ENCODE measurements around the gene ZCRB1. TPM values are rescaled to one million over a fixed set of nuclear protein-coding genes. Genes with fewer than 3 reads are reported as not detected.
"Not testable (repeated sequence)": the region's sequence is repeated elsewhere in the genome, so short reads cannot be mapped to it uniquely, and the experiment has no call there.

The ZCRB1 gene
- polyA plus RNA-seq, 3 donors from 2014 or later = 57.2 to 98.5 (median 91.3) TPM

- not testable (repeated sequence) for H3K4me3 Mint-ChIP-seq; H3K36me3 Mint-ChIP-seq; H3K27me3 Mint-ChIP-seq (ENCODE audit: low read depth in 3 of 3); H3K9me3 Mint-ChIP-seq; DNase-seq; H3K27ac Mint-ChIP-seq
- H3K4me1 Mint-ChIP-seq = peaks cover 6 to 29% of the 10 kb centered on the region in 2 donors
Measured at GRCh38 chr12:42349119-42350020, 23.5 kb upstream of the ZCRB1 start.

DNA sequence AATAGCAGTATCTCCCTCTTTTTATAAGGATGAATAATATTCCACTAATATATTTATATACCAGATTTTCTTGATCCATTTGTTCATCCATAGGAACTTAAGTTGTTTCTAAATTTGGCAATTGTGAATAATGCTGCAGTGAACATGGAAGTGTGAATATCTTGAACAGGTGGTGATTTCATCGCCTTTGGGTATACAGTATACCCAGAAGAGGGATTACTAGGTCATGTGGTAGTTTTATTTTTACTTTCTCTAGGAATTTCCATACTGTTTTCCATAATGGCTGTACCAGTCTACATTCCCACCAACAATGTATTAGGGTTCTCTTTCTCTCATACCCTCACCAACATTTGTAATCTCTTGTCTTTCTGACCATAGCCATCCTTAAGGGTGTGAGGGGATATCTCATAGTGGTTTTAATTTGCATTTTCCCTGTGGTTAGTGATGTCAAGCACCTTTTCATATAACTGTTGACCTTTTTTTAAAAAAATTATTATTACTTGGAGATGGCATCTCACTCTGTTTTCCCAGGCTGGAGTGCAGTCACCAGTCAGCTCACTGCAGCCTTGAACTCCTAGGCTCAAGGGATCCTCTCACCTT, 20.6 kb upstream of the ZCRB1 start:
- H3K4me3 Mint-ChIP-seq = no peak overlapping the region
- H3K27me3 Mint-ChIP-seq (ENCODE audit: low read depth in 3 of 3) = peaks cover 0 to 5% (median 2%) of the 10 kb centered on the region in 3 donors
- H3K9me3 Mint-ChIP-seq = no peaks in the 10 kb centered on the region
- no peak for DNase-seq
- peaks cover 0 to 4% (median 4%) of the 10 kb centered on the region in 3 donors for H3K36me3 Mint-ChIP-seq
- H3K27ac Mint-ChIP-seq = no peak overlapping the region
- H3K4me1 Mint-ChIP-seq = peaks cover 15 to 53% of the 10 kb centered on the region in 2 donors

DNA sequence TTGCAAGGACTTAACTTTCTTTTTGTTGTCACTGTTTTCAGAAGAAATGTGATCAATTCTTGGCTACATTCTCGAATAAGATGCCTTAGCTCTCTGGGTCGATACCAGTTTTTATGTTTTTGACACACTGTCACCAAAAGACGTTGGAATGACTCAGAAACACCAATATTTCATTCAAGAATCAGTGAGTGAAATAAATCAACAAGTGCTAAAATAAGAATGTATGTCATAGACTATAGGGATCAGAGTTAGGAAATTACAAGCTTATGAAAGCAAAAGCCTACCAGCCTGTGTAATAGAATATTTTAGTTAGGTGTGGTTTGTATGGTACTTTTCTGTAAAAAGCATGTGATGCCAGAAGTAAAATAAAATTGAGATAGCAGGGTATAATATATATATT, 17.8 kb upstream of the ZCRB1 start:
- no peak for DNase-seq
- H3K27ac Mint-ChIP-seq = no peak overlapping the region
- H3K27me3 Mint-ChIP-seq (ENCODE audit: low read depth in 3 of 3) = peaks cover 0 to 5% (median 0%) of the 10 kb centered on the region in 3 donors
- H3K36me3 Mint-ChIP-seq = peaks cover 0 to 5% (median 0%) of the 10 kb centered on the region in 3 donors
- no peaks in the 10 kb centered on the region for H3K9me3 Mint-ChIP-seq
- H3K4me3 Mint-ChIP-seq = no peak overlapping the region
- peaks cover 23 to 68% of the 10 kb centered on the region in 2 donors for H3K4me1 Mint-ChIP-seq

- Mint-ChIP-seq H3K27ac (no peak overlapping the region), H3K9me3 (no peaks in the 10 kb centered on the region), H3K27me3 (ENCODE audit: low read depth in 3 of 3) (no peaks in the 10 kb centered on the region), H3K36me3 (peaks cover 0 to 5% (median 0%) of the 10 kb centered on the region in 3 donors), H3K4me1 (peaks cover 28 to 67% of the 10 kb centered on the region in 2 donors), H3K4me3 (no peak overlapping the region)
- DNase-seq = no peak
Measured at GRCh38 chr12:42342028-42342427, 16.1 kb upstream of the ZCRB1 start.

DNA sequence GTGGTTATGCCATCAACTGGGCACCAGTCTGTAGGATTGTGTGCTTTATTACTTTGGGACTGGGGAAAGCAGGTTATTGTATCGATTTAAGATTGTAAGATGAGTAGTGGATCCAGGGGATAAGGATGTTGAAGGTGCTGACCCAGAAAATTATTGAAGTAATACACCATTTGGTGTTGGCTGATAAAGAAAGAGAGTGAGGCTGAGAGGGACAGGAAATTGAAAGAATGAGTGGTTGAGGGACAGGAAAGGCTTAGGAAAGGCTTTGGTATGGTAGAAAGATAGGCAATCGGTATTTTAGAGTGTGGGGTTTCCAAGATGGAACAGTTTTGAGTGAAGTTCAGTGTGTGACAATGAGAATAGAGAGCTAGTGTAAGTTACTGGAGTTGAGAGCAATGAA, 12.4 kb upstream of the ZCRB1 start:
- Mint-ChIP-seq H3K4me1 (peaks cover 27 to 60% of the 10 kb centered on the region in 2 donors), H3K9me3 (no peaks in the 10 kb centered on the region), H3K27ac (peak overlapping the region in 2 of 6 donors; percentile 19 to 53), H3K27me3 (ENCODE audit: low read depth in 3 of 3) (no peaks in the 10 kb centered on the region), H3K36me3 (peaks cover 0 to 5% (median 3%) of the 10 kb centered on the region in 3 donors), H3K4me3 (no peak overlapping the region)
- DNase-seq = no peak

DNA sequence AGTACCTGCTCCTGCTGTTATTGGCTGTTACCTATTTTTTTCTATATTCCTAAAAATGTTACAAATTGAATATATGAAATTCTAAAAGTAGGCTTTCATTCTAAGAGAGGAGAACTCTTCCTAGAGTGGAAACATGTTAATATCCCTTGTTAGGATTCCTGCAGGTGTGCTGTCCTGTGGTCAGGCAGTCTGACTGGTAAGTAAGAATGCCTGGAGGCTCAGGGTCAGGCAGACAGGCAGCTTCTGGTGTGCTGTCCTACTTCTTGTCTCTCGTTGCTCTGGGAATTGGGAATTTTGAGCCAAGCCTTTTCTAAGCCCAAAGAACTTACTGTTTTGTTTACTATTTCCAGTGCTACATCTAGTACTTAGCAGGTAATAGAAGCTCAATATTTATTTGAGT, 10.4 kb upstream of the ZCRB1 start:
- no peak overlapping the region for H3K4me3 Mint-ChIP-seq
- peaks cover 0 to 5% (median 3%) of the 10 kb centered on the region in 3 donors for H3K36me3 Mint-ChIP-seq

DNA sequence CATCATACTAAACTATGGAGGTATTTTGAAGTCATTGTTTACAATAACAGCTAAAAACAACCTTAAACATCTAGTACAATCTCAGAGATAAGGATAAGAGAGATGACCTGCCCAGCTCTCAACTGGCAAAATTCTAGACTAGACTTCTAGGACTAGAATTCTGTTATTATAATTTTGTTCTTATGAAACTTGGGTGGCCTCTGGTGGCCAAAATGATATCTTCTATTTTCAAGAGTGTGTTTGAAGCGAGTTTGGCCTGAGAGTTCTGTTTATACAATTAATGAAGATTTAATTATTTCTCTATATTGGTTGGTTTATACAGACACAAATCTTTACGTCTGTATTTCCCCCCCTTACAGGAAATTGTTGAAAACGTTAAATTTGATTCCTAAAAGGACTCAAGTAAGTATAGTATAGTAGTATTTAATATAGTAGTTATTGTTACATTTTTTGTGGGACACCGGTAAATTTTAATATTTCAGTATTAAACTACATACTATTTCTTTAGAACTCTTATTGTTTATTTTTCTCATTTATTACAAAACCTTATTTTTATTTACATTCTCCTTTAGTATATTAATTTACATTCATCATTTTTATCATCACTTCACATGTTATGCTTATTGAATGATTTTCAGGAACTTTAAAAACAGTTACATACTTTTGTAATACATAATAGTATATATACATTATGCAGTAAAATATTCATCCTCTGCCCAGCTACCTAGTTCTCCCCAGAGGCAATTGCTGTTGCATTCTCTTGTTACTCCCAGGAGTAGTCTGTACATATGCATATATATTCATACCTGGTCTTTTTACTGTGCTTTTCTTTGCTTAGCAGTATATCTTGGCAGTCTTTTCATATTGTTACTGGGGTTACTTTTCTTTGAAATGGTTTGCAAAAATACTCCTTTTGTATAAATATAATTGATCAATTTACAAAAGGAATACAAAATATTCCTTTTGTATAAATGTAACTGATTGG, 6.7 kb upstream of the ZCRB1 start:
- DNase-seq = peak; percentile 29 to 41 (median 38)
- Mint-ChIP-seq H3K27me3 (ENCODE audit: low read depth in 3 of 3) (peaks cover 0 to 2% (median 0%) of the 10 kb centered on the region in 3 donors), H3K4me1 (peaks cover 47 to 76% of the 10 kb centered on the region in 2 donors), H3K36me3 (peaks cover 0 to 3% (median 0%) of the 10 kb centered on the region in 3 donors), H3K9me3 (no peaks in the 10 kb centered on the region), H3K27ac (peak overlapping the region in 1 of 6 donors; percentile 43), H3K4me3 (no peak overlapping the region)

More for the DNA sequence above, 10.4 kb upstream of the ZCRB1 start:
- DNase-seq = no peak
- Mint-ChIP-seq H3K27me3 (ENCODE audit: low read depth in 3 of 3) (no peaks in the 10 kb centered on the region), H3K27ac (no peak overlapping the region), H3K4me1 (peaks cover 32 to 66% of the 10 kb centered on the region in 2 donors), H3K9me3 (no peaks in the 10 kb centered on the region)

DNA sequence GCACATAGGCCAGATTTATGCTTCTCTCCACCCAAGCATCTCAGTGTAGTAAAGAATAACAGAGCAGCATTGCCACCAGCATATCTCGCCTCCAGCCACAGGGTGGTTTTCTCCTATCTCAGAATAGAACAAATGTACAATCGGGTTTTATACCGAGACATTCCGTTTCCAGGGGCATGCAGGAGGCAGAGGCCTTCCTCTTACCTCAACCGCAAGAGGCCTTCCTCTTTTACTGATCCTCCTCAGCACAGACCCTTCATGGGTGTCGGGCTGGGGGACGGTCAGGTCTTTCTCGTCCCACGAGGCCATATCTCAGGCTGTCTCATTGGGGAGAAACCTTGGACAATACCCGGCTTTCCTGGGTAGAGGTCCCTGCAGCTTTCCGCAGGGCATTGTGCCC, 4.2 kb upstream of the ZCRB1 start:
- not testable (repeated sequence) for H3K9me3 Mint-ChIP-seq, H3K36me3 Mint-ChIP-seq, DNase-seq
- peak overlapping the region in 2 of 5 donors; percentile 5 to 16 for H3K4me3 Mint-ChIP-seq
- peak overlapping the region in 3 of 6 donors; percentile 15 to 27 (median 15) for H3K27ac Mint-ChIP-seq
- H3K4me1 Mint-ChIP-seq = peaks cover 62 to 92% of the 10 kb centered on the region in 2 donors
- peaks cover 3 to 11% (median 4%) of the 10 kb centered on the region in 3 donors for H3K27me3 Mint-ChIP-seq (ENCODE audit: low read depth in 3 of 3)

- no peak for DNase-seq
- Mint-ChIP-seq H3K9me3 (no peaks in the 10 kb centered on the region), H3K27ac (peak overlapping the region; percentile 93 to 99 (median 98)), H3K4me1 (peaks cover 59 to 75% of the 10 kb centered on the region in 2 donors), H3K27me3 (ENCODE audit: low read depth in 3 of 3) (peaks cover 3 to 11% (median 4%) of the 10 kb centered on the region in 3 donors), H3K36me3 (no peaks in the 10 kb centered on the region), H3K4me3 (peak overlapping the region; percentile 97 to 99 (median 99))
Measured at GRCh38 chr12:42327227-42327590, 1.3 kb upstream of the ZCRB1 start.

GRCh38 chr12:42326541-42327226, 790 bp upstream of the ZCRB1 start:
- Mint-ChIP-seq H3K9me3 (no peaks in the 10 kb centered on the region), H3K4me1 (peaks cover 54 to 70% of the 10 kb centered on the region in 2 donors)
- DNase-seq = peak; percentile 21 to 34 (median 26)

GRCh38 chr12:42325326-42325652, 605 bp downstream of the ZCRB1 start:
- Mint-ChIP-seq H3K4me1 (peaks cover 45 to 56% of the 10 kb centered on the region in 2 donors), H3K36me3 (peaks cover 0 to 9% (median 8%) of the 10 kb centered on the region in 3 donors)

More at GRCh38 chr12:42326541-42327226, 790 bp upstream of the ZCRB1 start:
- Mint-ChIP-seq H3K27me3 (ENCODE audit: low read depth in 3 of 3) (peaks cover 3 to 11% (median 4%) of the 10 kb centered on the region in 3 donors), H3K36me3 (no peaks in the 10 kb centered on the region), H3K27ac (peak overlapping the region; percentile 93 to 99 (median 98)), H3K4me3 (peak overlapping the region; percentile 97 to 99 (median 99))

GRCh38 chr12:42323856-42324255, 2.0 kb downstream of the ZCRB1 start:
- H3K36me3 Mint-ChIP-seq = peaks cover 0 to 17% (median 14%) of the 10 kb centered on the region in 3 donors
- no peak for DNase-seq
- H3K4me1 Mint-ChIP-seq = peaks cover 37 to 45% of the 10 kb centered on the region in 2 donors
- no peaks in the 10 kb centered on the region for H3K9me3 Mint-ChIP-seq
- peaks cover 2 to 11% (median 4%) of the 10 kb centered on the region in 3 donors for H3K27me3 Mint-ChIP-seq (ENCODE audit: low read depth in 3 of 3)
- no peak overlapping the region for H3K4me3 Mint-ChIP-seq
- H3K27ac Mint-ChIP-seq = no peak overlapping the region

More at GRCh38 chr12:42325326-42325652, 605 bp downstream of the ZCRB1 start:
- peak overlapping the region; percentile 97 to 99 (median 99) for H3K4me3 Mint-ChIP-seq
- H3K9me3 Mint-ChIP-seq = no peaks in the 10 kb centered on the region
- DNase-seq = no peak
- peaks cover 2 to 11% (median 4%) of the 10 kb centered on the region in 3 donors for H3K27me3 Mint-ChIP-seq (ENCODE audit: low read depth in 3 of 3)
- H3K27ac Mint-ChIP-seq = peak overlapping the region; percentile 93 to 99 (median 98)
